ENCODE results near the gene EIF4E1B.

The EIF4E1B gene

GRCh38 chr5:176647843-176648473, 17.5 kb downstream of the EIF4E1B start:
- DNase-seq = peak; percentile 64

- DNase-seq = peak; percentile 98
Observed at GRCh38 chr5:176648474-176649194, 18.2 kb downstream of the EIF4E1B start.

- peak; percentile 65 for DNase-seq
Observed at GRCh38 chr5:176650354-176650884, 19.9 kb downstream of the EIF4E1B start.

DNA sequence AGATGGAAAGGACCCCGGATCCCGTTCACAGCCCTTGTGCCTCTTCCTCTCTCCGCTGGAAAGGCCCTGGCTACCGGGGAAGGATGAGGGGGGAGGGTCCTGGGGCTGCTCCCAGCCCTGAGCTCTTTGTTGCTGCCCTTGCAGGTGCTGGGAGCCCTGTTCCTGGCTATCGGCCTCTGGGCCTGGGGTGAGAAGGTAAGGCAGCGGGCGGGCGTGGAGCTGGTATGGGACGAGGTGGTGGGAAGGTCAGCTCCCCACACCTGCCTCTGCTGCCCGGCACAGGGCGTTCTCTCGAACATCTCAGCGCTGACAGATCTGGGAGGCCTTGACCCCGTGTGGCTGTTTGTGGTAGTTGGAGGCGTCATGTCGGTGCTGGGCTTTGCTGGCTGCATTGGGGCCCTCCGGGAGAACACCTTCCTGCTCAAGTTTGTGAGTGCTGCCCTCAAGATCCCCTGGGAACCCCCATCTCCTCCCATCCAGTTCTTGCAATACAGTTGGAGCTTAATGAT, 21.1 kb downstream of the EIF4E1B start:
- DNase-seq = no peak

DNA sequence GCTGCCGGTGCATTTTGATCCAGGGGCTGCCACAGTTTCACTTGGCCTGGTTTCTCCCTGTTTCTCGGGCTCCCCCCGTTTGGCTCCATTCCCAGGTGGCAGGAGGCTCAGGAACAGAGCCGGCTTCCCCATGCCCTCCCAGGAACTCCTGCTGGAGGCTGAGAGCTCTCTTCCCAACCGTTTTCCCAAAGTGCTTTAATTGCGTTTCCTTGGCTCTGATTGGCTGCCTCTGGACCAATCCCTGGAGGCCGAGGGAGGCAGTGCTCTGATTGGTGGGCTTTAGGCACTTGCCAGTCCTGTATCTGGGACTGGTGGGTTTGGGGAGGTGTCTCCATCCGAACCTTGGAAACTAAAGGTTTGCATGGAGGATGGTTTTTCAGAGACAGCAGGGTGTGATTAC, 21.7 kb downstream of the EIF4E1B start:
- no peak for DNase-seq

DNA sequence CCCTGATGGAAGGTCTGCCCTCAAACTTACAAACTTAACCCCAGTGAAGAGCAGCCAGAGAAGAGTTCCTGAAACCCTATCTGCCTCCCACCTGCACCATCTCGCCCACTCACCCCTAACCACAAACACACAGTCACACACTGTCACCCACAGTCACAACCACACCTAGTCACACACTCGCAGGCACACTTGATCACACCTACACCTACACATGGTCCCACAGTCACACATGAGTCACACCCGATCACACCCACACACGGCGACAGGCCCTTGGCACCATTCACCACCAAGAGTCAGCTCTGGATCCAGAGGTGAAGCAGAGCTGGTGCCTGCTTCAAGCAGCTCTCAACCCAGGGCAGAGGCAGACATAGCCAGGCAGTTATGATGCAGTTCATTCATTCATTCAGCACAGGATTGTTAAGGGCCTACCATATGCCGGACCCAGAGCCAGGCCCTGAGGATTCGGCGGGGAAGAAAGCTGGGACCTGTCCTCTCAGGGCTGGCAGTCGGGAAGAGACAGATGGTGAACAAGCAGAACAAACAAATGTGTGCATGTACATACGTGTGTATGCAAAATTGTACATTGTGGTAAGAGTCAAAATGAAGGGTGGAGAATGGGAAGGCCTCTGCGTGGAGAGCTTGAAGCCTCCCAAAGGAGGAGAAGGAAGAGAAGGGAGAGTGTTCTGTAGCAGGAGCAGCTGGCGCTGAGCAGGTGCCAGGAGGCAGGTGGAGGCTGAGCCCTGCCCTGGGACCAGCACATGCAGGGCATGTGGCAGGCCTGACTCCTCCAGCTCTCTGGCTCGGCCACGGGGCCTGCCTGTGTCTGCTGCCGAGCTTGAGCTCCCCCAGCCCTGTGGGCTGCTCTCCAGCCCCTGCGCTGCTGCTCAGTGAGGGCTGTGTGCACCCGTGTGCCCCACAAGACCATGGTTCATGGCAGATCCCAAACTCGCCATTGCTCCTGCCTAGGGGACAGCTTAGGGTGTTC, 23.2 kb downstream of the EIF4E1B start:
- DNase-seq = peak; percentile 52

DNA sequence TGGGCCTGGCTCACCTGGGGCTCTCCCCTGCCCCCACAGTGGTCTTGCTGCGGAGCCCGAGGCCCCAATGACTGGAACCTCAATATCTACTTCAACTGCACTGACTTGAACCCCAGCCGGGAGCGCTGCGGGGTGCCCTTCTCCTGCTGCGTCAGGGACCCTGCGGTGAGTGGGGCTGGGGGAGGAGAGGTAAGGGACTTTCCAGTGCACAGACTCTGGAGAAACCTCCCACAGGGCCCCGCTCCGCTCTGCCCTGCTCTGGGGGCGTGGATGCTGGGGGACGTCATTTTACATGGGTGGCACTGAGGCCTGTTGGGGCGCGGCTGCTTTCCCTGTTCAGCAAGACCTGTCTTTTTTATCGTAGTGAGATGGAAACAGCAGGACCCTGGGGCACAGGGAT, 24.4 kb downstream of the EIF4E1B start:
- DNase-seq = no peak

- DNase-seq = no peak
Observed at GRCh38 chr5:176656467-176656990, 26.1 kb downstream of the EIF4E1B start.

GRCh38 chr5:176658007-176658599, 27.6 kb downstream of the EIF4E1B start:
- peak; percentile 72 for DNase-seq

- no peak for DNase-seq
Observed at GRCh38 chr5:176658817-176659511, 28.5 kb downstream of the EIF4E1B start.

- DNase-seq = no peak
Observed at GRCh38 chr5:176659512-176659839, 29.0 kb downstream of the EIF4E1B start.

- no peak for DNase-seq
Observed at GRCh38 chr5:176659860-176660461, 29.5 kb downstream of the EIF4E1B start.

DNA sequence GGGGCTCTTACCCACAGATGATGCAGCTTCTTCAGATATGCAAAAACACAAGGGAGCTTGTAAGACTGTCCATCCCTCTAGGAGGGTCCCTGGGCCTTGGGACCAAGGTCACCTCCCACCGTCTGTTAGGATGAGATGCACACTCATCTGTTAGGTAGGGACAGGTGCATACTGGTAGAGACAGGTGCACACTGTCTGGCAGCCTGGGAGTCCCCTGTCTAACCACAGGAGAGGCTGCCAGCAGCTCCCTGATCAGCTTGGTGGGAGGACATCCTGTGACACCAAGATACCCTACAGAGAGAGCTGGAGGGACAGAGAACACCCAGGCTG, 30.0 kb downstream of the EIF4E1B start:
- no peak for DNase-seq

GRCh38 chr5:176660860-176661641, 30.6 kb downstream of the EIF4E1B start:
- DNase-seq = peak; percentile 73

DNA sequence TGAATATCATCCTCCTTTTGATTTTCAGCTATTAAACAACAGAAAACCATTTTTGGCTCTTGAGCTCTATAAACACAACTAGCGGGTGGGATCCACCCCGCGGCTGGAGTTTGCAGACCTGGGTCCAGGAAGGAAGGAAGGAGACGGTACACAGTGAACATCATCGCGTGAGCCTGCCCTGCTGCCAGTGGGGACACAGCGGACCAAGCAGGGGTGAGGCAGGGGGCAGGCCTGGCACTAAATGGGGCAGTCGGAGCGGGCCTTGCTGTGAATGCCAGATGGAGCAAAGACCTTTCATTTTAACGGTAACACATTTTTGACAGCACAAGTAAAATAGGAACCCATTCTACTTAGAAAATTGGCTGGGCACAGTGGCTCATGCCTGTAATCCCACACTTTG, 31.2 kb downstream of the EIF4E1B start:
- no peak for DNase-seq

- no peak for DNase-seq
Observed at GRCh38 chr5:176662371-176663333, 32.2 kb downstream of the EIF4E1B start.

DNA sequence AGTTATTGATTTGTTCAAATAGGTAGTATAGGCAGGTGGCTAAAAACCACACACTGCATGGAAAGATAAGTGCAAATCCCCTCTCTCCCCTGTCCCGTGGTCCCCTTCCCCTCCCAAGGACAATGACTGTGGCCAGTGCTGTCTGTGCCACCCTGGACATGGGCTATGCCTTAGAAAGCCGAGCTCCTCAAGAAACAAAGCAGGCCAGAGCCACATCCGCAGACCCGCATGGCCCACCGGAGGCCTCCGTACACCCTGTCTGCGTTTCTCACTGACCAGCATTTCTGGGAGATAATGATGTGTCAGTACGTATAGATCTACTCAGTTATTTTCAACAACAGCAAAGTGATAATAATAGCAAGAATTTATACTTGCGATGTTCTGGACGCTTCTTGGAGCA, 33.1 kb downstream of the EIF4E1B start:
- no peak for DNase-seq

- no peak for DNase-seq
Observed at GRCh38 chr5:176664479-176664878, 34.0 kb downstream of the EIF4E1B start.

DNA sequence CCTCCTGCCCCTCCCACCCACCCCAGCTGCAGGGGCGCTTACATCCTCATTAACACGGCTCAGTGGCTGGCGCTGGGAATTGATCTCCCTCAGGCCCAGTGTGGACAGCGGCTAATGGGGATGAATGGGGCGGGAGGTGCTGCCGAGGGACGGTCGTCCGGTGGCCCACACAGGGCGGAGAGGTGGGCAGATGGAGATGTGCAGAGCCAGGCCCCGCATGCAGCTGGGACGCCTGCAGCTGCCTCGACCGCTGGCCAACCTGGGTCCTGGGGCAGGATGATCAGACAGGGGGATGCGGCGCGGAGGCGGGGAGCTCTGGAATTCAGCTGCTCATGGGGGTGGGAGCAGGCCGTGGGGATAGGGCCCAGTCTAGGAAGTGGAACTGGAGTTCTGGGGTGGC, 34.4 kb downstream of the EIF4E1B start:
- DNase-seq = no peak

All from hematopoietic multipotent progenitor cell treated with erythropoietin and hydrocortisone succinate and interleukin-3 and kit ligand, for 8 days (in vitro differentiated cells).